HEK293T (cell line): ENCODE results near the gene CCDC159.

Experiments
- CTBP1 ChIP-seq: fragments of 450-650 bp; IDR thresholded peaks from 2 replicates; pipeline ENCODE4 v1.6.1; 2016; ENCODE audit warnings: borderline replicate concordance
- FOXA1 ChIP-seq: fragments of 450-650 bp; IDR thresholded peaks from 2 replicates; pipeline ENCODE4 v1.6.1; 2016; ENCODE audit warnings: mild to moderate bottlenecking
- ZNF384 ChIP-seq: fragments of 450-650 bp; IDR thresholded peaks from 2 replicates; pipeline ENCODE4 v1.6.1; 2016
- TF ChIP-seq, protein P1 (sequence below): fragments of 450-650 bp; IDR thresholded peaks from 2 replicates; pipeline ENCODE4 v1.6.1; 2016

DNA sequence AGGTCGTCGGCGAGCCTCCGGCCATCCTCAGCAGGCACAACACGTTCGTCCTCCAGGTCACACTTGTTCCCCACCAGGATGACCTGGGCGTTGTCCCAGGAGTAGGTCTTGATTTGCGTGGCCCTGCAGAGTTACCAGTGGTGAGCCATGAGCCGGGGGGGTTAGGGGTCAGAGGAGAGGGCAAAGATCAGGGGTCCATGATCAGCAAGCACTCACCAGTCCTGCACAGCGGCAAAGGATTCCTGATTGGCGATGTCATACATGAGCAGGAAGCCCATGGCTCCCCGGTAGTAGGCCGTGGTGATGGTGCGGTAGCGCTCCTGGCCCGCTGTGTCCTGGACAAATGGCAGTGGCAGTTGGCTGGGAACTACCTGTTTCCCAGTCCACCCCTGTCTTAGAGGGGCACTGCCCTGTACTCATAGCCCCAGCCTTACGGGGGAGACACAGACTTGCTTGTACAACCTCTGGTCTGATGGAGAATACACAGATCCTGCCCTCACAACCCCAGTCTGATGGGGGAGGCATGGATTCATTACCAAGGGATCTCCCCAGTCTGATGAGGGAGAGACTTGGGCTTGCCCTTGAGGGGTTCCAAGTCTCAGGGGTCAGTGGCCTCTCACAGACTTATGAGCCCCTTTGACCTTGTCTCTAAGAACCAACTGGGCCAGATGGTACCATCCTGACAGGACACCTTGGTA, 10.7 kb upstream of the CCDC159 start:
- TF ChIP-seq CTBP1 (no peak), ZNF384 (no peak), FOXA1 (no peak)
- TF ChIP-seq, protein P1, sequence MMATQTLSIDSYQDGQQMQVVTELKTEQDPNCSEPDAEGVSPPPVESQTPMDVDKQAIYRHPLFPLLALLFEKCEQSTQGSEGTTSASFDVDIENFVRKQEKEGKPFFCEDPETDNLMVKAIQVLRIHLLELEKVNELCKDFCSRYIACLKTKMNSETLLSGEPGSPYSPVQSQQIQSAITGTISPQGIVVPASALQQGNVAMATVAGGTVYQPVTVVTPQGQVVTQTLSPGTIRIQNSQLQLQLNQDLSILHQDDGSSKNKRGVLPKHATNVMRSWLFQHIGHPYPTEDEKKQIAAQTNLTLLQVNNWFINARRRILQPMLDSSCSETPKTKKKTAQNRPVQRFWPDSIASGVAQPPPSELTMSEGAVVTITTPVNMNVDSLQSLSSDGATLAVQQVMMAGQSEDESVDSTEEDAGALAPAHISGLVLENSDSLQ = no peak
